GM12878 (cell line): ENCODE measurements around the gene SORL1. TPM values are rescaled to one million over a fixed set of nuclear protein-coding genes. Genes with fewer than 3 reads are reported as not detected.
A peak's percentile ranks its signal among the peaks of the same experiment; 100 is the strongest.

Experiments used
- ATAC-seq: fragments of 200-7000 bp; cut with Tn5 transposase; 3 replicates; pipeline ENCODE4 v1.9.1; 2020; ENCODE audit warnings: mild to moderate bottlenecking, moderate library complexity
- BruUV-seq: library from RNA; stranded (reverse); fragments of 400-500 nt; replicated peaks from 2 replicates; lab custom pipeline; 2021; lab: Mats Ljungman, UMichigan
- CTCF ChIA-PET: fragments of 300-600 bp; sonication (Branson Sonifier 250); formaldehyde crosslinking; extraction: SDS; loops from one replicate; lab custom pipeline; 2021; ENCODE audit warnings: inconsistent platforms; lab: Yijun Ruan, JAX
- POLR2A ChIA-PET: fragments of 350-600 bp; formaldehyde crosslinking; extraction: SDS; loops from one replicate; lab custom pipeline; 2021; ENCODE audit warnings: inconsistent platforms; lab: Charles Lee
- RAD21 ChIA-PET: fragments of 300-600 bp; sonication (Branson Sonifier 250); formaldehyde crosslinking; loops from one replicate; lab custom pipeline; 2023; ENCODE audit warnings: antibody characterized with exemption; ENCODE audit not compliant: unreplicated experiment; lab: Charles Lee
- SMC1A ChIA-PET: fragments of 300-600 bp; sonication (Branson Sonifier 250); formaldehyde crosslinking; loops from one replicate; lab custom pipeline; 2023; ENCODE audit not compliant: unreplicated experiment, uncharacterized antibody; lab: Charles Lee
- DNase-seq: peaks from one replicate; pipeline ENCODE4 v3.0.0-alpha.2; 2011; ENCODE audit warnings: low read depth, low spot score
- FAIRE-seq: peaks from 3 replicates; lab custom pipeline; 2011; peaks lifted over from hg19 to GRCh38; lab: Jason Lieb, UNC
- H2AFZ ChIP-seq: 2 replicates; pipeline ENCODE4 v1.6.0; 2011; ENCODE audit warnings: low read depth, low read length, control low read depth; ENCODE audit not compliant: control insufficient read depth
- H3K27ac ChIP-seq: 2 replicates; pipeline ENCODE4 v1.5.1; 2011; ENCODE audit warnings: control low read depth; ENCODE audit not compliant: control insufficient read depth, insufficient read depth
- H3K27me3 ChIP-seq, 2 experiments: replicated peaks in 1 of 2; 2 replicates each; pipeline versions ENCODE4 v1.6.0 to v1.6.1; 2011; ENCODE audit warnings: low read length in 1 of 2; ENCODE audit not compliant: control insufficient read depth in 2 of 2, insufficient read depth in 2 of 2
- H3K36me3 ChIP-seq, 2 experiments: 2 replicates each; pipeline ENCODE4 v1.5.1; 2011; ENCODE audit warnings: low read length in 1 of 2; ENCODE audit not compliant: control insufficient read depth in 2 of 2, insufficient read depth in 2 of 2
- H3K4me1 ChIP-seq: 2 replicates; pipeline ENCODE4 v1.6.1; 2011; ENCODE audit warnings: mild to moderate bottlenecking, low read length, moderate library complexity, mixed read lengths; ENCODE audit not compliant: control insufficient read depth, insufficient read depth
- H3K4me2 ChIP-seq: 2 replicates; pipeline ENCODE4 v1.6.0; 2011; ENCODE audit warnings: control low read depth; ENCODE audit not compliant: control insufficient read depth, insufficient read depth
- H3K4me3 ChIP-seq: fragments of 200-600 bp; sonication (generic); 2 replicates; pipeline ENCODE4 v1.5.1; 2016
- H3K79me2 ChIP-seq: 2 replicates; pipeline ENCODE4 v1.6.0; 2011; ENCODE audit warnings: low read length; ENCODE audit not compliant: control insufficient read depth, insufficient read depth
- H3K9ac ChIP-seq: 2 replicates; pipeline ENCODE4 v1.8.0; 2011; ENCODE audit warnings: low read length, control low read depth, mixed read lengths; ENCODE audit not compliant: control insufficient read depth, insufficient read depth
- H3K9me3 ChIP-seq: replicated peaks from 3 replicates; pipeline ENCODE4 v1.5.1; 2011; ENCODE audit warnings: mild to moderate bottlenecking, low read length; ENCODE audit not compliant: control insufficient read depth, insufficient read depth
- H4K20me1 ChIP-seq: 2 replicates; pipeline ENCODE4 v1.6.0; 2011; ENCODE audit not compliant: control insufficient read depth, insufficient read depth
- FOXM1 ChIP-seq: IDR thresholded peaks from 2 replicates; pipeline ENCODE4 v1.6.1; 2012; ENCODE audit warnings: low read depth, mild to moderate bottlenecking, inconsistent platforms, low read length, moderate library complexity
- JUNB ChIP-seq: IDR thresholded peaks from 2 replicates; pipeline ENCODE4 v1.6.1; 2016; ENCODE audit warnings: antibody characterized with exemption, mild to moderate bottlenecking
- PML ChIP-seq: IDR thresholded peaks from 2 replicates; pipeline ENCODE4 v1.6.1; 2012; ENCODE audit warnings: low read length, inconsistent platforms
- STAT1 ChIP-seq: fragments of 450-650 bp; conservative IDR thresholded peaks from 2 replicates; pipeline ENCODE4 v1.6.1; 2014; ENCODE audit warnings: antibody characterized with exemption, mild to moderate bottlenecking
- ZNF592 ChIP-seq: fragments of 450-650 bp; IDR thresholded peaks from 2 replicates; pipeline ENCODE4 v1.6.1; 2017; ENCODE audit warnings: mild to moderate bottlenecking, moderate library complexity
- ZNF622 ChIP-seq: fragments of 450-650 bp; IDR thresholded peaks from 2 replicates; pipeline ENCODE4 v1.6.1; 2017; ENCODE audit warnings: mild to moderate bottlenecking, inconsistent platforms
- WGBS: methylation state at CpG from one replicate; pipeline ENCODE4 v1.1.6; 2016; ENCODE audit warnings: low lambda C conversion rate; ENCODE audit not compliant: insufficient replicate concordance, insufficient coverage; ENCODE audit errors: missing lambda C conversion rate; 5-methylcytosine and 5-hydroxymethylcytosine counted together
- in situ Hi-C: fragments of 300-500 bp; cut with MboI; formaldehyde crosslinking; loops from 9 replicates; pipeline ENCODE4 v1.14.3; 2018; ENCODE audit warnings: mixed read lengths
- intact Hi-C: fragments of 100-400 bp; cut with micrococcal nuclease; formaldehyde crosslinking; loops from one replicate; pipeline ENCODE4 v1.14.2; 2022; ENCODE audit not compliant: unreplicated experiment
- polyA plus RNA-seq, 11 experiments: library from polyadenylated mRNA; depleted of rRNA in 4 of 11; unstranded in 6 of 11; stranded (reverse) in 5 of 11; fragments of >200 nt; fragmentation: Nextera tagmentation in 4 of 11; fragmentation: Illumina TruSeq in 1 of 11; extraction: Ambion mirVana in 4 of 11; extraction: Trizol in 1 of 11; gene quantifications; 1 replicate in 1 of 11; 2 replicates in 10 of 11; pipeline versions ENCODE4 v1.2.1 to v1.2.3, GENCODE V29; 2011 to 2016; ENCODE audit warnings: inconsistent platforms in 2 of 11, missing spikeins in 2 of 11, low read depth in 1 of 11
- total RNA-seq, 4 experiments: library from RNA; depleted of rRNA in 3 of 4; stranded (reverse); fragments of >200 nt in 3 of 4; fragmentation: Illumina TruSeq in 1 of 4; extraction: Trizol in 1 of 4; gene quantifications; 2 replicates each; pipeline versions ENCODE4 v1.2.1 to v1.2.3, GENCODE V29; 2013 to 2021
- TF ChIP-seq, protein P1 (sequence below): fragments of 450-650 bp; IDR thresholded peaks from 2 replicates; pipeline ENCODE4 v1.6.1; 2017; ENCODE audit warnings: mild to moderate bottlenecking

Gene SORL1
- total and polyA plus RNA-seq, 10 of the 15 experiments (the other 5 are each of a cell fraction or from before 2014, with no cell fraction given), result 20.2 to 107 (median 59.9) TPM

DNA sequence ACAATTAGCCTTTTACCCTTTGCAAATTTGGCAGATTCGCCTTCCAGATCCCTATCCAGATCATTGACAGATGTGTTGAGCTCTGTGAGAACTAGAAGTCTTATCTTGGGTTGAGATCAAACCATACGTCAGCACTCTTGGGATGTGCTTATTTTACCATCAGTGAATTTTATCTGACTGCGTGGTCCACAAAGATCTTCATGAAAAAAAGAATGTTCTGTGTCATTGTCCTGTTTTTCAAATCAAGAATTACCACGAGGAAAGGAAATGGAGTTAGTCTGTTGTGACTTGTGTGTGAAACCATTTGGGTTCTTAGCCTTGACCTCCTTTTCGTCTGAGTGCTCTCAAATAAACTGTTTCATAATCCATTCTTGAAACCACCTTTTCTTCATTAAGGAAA, 86.9 kb downstream of the SORL1 start (continued):
- TF ChIP-seq, protein P1, sequence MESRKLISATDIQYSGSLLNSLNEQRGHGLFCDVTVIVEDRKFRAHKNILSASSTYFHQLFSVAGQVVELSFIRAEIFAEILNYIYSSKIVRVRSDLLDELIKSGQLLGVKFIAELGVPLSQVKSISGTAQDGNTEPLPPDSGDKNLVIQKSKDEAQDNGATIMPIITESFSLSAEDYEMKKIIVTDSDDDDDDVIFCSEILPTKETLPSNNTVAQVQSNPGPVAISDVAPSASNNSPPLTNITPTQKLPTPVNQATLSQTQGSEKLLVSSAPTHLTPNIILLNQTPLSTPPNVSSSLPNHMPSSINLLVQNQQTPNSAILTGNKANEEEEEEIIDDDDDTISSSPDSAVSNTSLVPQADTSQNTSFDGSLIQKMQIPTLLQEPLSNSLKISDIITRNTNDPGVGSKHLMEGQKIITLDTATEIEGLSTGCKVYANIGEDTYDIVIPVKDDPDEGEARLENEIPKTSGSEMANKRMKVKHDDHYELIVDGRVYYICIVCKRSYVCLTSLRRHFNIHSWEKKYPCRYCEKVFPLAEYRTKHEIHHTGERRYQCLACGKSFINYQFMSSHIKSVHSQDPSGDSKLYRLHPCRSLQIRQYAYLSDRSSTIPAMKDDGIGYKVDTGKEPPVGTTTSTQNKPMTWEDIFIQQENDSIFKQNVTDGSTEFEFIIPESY, result no peak
- TF ChIP-seq ZNF622 (no peak), JUNB (peak; percentile 28; the same call in 1 of the 2 replicates), FOXM1 (peak; percentile 49; the same call in 1 of the 2 replicates)
- TF ChIP-seq, all 136 proteins: peak for 4

GRCh38 chr11:121540627-121541026, 88.5 kb downstream of the SORL1 start:
- H3K27me3 ChIP-seq, result no peaks in the 10 kb centered on the region
- H3K79me2 ChIP-seq, result peaks cover 14% of the 10 kb centered on the region
- H2AFZ ChIP-seq, result no peak overlapping the region
- peaks cover 25 to 36% of the 10 kb centered on the region in 2 experiments for H3K36me3 ChIP-seq
- ChIA-PET SMC1A (interaction anchor here (0.7 to 2.8 kb wide), 9 partner anchors 9 to 226 kb away, joined by 3 to 9 read pairs (median 3); no protein-coding TSS in a partner anchor), RAD21 (interaction anchor here (0.7 to 1.2 kb wide), 2 partner anchors 46 to 304 kb away, joined by 3 to 5 read pairs; no protein-coding TSS in a partner anchor), CTCF (interaction anchor here (0.7 to 0.9 kb wide), 2 partner anchors 15 to 47 kb away, joined by 3 to 4 read pairs; no protein-coding TSS in a partner anchor), POLR2A (interaction anchor here (0.7 to 0.9 kb wide), 3 partner anchors 18 to 84 kb away, joined by 3 to 5 read pairs (median 3); no protein-coding TSS in a partner anchor)
- in situ Hi-C loops, result no loop called here
- 14% methylated on average over 3 of the region's 3 CpGs for WGBS
- no peaks in the 10 kb centered on the region for H4K20me1 ChIP-seq
- H3K27ac ChIP-seq, result peak overlapping the region; percentile 74; the same call in 1 of the 2 replicates
- intact Hi-C loops, result loop anchor here (1.0 kb wide), 1 partner anchor 17 kb away; no protein-coding TSS in a partner anchor
- FAIRE-seq (no peak), DNase-seq (peak; percentile 50), ATAC-seq (peak; percentile 42)
- TF ChIP-seq STAT1 (no peak), PML (no peak), ZNF592 (peak; percentile 24; the same call in 1 of the 2 replicates)
- no peaks in the 10 kb centered on the region; the same call in 2 of the 3 replicates for H3K9me3 ChIP-seq
- H3K4me2 ChIP-seq, result no peak overlapping the region
- H3K9ac ChIP-seq, result no peak overlapping the region
- no TSS peak for BruUV-seq
- no peak overlapping the region for H3K4me3 ChIP-seq
- H3K4me1 ChIP-seq, result peaks cover 62% of the 10 kb centered on the region
